ENCODE results near the gene CHID1. TPM values are rescaled to one million over a fixed set of nuclear protein-coding genes. Genes with fewer than 3 reads are reported as not detected.

Gene CHID1
- 10 to 100 TPM; 52.2 to 74.6 (median 67.4) TPM for polyA plus RNA-seq

GRCh38 chr11:910589-911030, at the start of gene CHID1:
Gene CHID1 (minus strand): TSS chr11:910810. CDS start chr11:904816, 5,994 bp downstream.
- peak; percentile 80 to 84 (median 83) for DNase-seq

DNA sequence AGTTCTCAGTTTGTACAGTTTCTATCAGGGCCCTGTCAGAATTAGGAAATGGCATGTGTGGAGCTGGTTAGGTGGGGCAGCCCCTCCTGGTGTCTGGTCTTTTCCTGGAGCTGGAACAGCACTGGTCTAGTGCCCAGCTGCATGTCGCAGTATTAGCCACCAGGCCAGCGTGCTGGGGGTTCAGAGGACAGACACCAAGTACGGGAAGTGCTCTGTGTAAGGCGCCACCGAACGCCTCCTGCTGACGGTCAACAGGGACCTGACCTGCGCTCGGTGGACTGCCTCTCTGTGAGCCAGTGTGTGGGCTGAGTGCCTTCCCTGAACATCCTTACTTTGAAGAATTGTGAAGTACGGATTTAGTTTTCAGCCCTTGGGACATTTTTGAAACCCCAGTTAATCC, 49.0 kb upstream of the CHID1 start:
- Mint-ChIP-seq H3K4me3 (no peak overlapping the region), H3K4me1 (peaks cover 43 to 51% of the 10 kb centered on the region in 2 donors), H3K36me3 (peaks cover 0 to 21% (median 15%) of the 10 kb centered on the region in 3 donors), H3K27me3 (ENCODE audit: low read depth in 3 of 3) (peaks cover 5 to 8% (median 6%) of the 10 kb centered on the region in 3 donors), H3K9me3 (no peaks in the 10 kb centered on the region), H3K27ac (no peak overlapping the region)
- no peak for DNase-seq

More at GRCh38 chr11:910589-911030, at the start of gene CHID1:
- H3K36me3 Mint-ChIP-seq: no peaks in the 10 kb centered on the region
- peak within 1 kb of the TSS; percentile 90 to 95 (median 91) for H3K4me3 Mint-ChIP-seq
- H3K27me3 Mint-ChIP-seq (ENCODE audit: low read depth in 3 of 3): peaks cover 0 to 5% (median 2%) of the 10 kb centered on the region in 3 donors
- H3K4me1 Mint-ChIP-seq: peaks cover 19 to 23% of the 10 kb centered on the region in 2 donors
- peak within 1 kb of the TSS; percentile 48 to 91 (median 86) for H3K27ac Mint-ChIP-seq
- H3K9me3 Mint-ChIP-seq: no peaks in the 10 kb centered on the region

DNA sequence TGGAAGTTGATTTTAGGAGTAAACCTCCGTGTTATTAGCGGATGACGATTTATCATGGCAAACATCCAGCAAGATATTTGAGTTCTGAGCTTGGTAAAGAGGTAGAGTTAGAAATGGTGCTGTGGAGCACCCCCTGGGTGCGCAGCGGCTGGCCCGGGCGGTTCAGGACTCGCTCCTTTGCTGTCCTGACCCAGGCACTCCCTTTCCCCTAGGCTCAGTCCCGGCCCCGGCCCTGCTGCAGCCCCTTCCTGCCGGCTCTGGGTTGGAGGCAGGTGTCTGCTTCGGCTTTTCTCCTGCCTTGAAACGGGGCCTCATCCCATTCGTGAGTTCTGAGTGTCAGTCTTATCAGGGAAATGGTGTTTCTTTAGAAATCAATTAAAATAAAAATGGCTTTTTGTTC, 48.4 kb upstream of the CHID1 start:
- DNase-seq: no peak
- peak overlapping the region in 1 of 6 donors; percentile 51 for H3K27ac Mint-ChIP-seq
- H3K36me3 Mint-ChIP-seq: peaks cover 0 to 15% (median 13%) of the 10 kb centered on the region in 3 donors
- H3K4me3 Mint-ChIP-seq: no peak overlapping the region
- H3K9me3 Mint-ChIP-seq: no peaks in the 10 kb centered on the region
- H3K27me3 Mint-ChIP-seq (ENCODE audit: low read depth in 3 of 3): peaks cover 1 to 5% (median 3%) of the 10 kb centered on the region in 3 donors
- peaks cover 44 to 51% of the 10 kb centered on the region in 2 donors for H3K4me1 Mint-ChIP-seq

DNA sequence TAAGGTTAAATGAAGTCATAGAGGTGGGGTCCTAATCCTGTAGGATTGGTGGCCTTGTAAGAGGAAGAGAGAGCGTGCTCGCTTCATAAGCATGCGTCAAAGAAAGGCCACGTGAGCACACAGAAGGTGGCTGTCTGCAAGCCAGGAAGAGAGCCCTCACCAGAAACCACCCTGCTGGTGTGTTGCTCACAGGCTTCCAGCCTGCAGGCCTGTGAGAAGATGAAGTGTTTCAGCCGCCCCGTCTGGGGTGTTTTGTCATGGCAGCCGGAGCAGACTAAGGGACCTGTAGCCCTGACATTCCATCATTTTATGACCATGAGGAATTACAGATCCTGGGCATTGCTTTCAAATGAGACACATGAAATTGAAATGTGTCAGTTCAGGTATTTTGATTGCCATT, 47.5 kb upstream of the CHID1 start:
- no peaks in the 10 kb centered on the region for H3K9me3 Mint-ChIP-seq
- peaks cover 0 to 9% (median 8%) of the 10 kb centered on the region in 3 donors for H3K36me3 Mint-ChIP-seq
- peak overlapping the region in 2 of 5 donors; percentile 21 to 27 for H3K4me3 Mint-ChIP-seq
- DNase-seq: no peak
- H3K27ac Mint-ChIP-seq: peak overlapping the region; percentile 18 to 82 (median 51)
- H3K27me3 Mint-ChIP-seq (ENCODE audit: low read depth in 3 of 3): peaks cover 0 to 5% (median 0%) of the 10 kb centered on the region in 3 donors
- peaks cover 53% of the 10 kb centered on the region in 2 donors for H3K4me1 Mint-ChIP-seq

DNA sequence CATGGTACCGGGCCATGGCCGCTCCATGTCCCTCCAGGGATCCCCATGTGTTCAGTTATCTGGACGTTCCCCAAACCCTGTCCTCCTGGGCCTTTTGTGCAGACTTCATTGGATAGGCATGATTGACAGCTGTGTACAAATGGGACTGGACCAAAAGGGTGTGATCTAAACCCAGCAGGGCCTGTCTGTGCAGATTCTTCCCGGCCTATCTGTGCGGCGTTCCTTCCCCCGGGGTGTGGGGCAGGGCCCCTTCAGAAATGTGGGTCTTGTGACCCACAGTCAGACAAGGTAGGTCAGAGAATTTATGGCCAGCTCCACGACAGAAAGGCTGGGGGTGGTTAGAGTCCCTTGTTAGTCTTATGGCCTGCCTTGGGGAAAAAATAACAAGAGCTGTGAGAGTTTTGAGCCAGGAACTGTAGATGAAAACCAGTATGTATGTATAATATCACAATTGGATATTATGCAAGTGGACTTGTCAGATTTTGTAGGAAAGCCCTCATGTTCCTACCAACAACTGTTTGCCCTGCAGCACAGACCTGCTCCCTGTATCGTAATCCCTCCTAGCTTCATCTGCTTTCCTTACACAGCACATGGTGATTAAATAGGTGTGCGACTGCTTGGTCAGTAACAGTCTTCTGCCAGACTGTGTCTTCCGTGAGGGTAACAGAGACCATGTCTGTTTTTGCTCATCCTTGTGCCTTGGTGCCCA, 46.8 kb upstream of the CHID1 start:
- no peaks in the 10 kb centered on the region for H3K9me3 Mint-ChIP-seq
- no peak for DNase-seq
- H3K27me3 Mint-ChIP-seq (ENCODE audit: low read depth in 3 of 3): peaks cover 0 to 3% (median 0%) of the 10 kb centered on the region in 3 donors
- H3K4me3 Mint-ChIP-seq: no peak overlapping the region
- peaks cover 60 to 61% of the 10 kb centered on the region in 2 donors for H3K4me1 Mint-ChIP-seq
- H3K27ac Mint-ChIP-seq: peak overlapping the region; percentile 18 to 82 (median 51)
- H3K36me3 Mint-ChIP-seq: peaks cover 0 to 13% (median 8%) of the 10 kb centered on the region in 3 donors

DNA sequence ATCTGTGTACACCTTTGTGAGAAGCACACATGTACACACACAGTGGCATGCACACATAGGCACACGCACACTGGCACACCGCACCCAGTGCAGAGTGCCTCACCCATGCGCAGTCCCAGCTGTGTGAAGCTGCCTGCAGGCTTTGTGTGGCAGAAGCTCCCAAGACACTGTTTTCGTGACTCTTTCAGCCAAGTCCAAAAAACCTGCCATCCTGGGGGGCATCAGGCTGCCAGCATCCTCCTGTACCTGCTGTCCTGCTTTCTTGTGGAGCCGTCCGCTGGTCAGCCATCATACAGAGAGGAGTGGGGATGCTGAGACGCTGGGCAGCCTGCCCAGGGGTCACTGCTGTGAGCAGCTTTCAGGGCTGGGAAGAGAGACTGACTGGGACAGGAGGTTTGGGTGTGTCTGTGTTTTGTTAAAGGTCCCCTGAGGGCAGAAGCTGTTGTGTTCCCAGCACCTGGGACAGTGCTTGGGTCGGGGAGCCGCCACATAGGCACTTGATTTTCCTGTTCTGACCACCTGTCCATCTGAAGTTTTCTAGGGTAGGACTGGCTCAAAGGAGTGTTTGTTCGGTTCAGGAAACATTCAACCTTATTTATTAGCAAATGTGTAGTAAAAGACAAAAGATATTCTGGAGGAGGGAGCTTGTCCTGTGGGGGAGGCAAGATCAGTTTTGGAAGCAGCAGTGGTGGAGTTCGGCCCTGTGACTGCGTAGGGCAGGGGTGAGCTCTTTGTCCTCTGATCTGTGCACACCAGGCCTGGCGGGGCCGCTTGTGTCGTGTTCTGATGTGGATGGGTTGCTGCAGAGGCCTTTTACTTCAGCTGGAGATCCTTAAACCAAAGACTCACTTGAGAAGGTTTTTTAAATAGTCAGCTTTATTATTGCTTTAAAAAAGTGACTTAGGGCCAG, 44.8 kb upstream of the CHID1 start:
- Mint-ChIP-seq H3K27me3 (ENCODE audit: low read depth in 3 of 3) (peaks cover 0 to 3% (median 0%) of the 10 kb centered on the region in 3 donors), H3K9me3 (no peaks in the 10 kb centered on the region), H3K4me1 (peaks cover 63 to 66% of the 10 kb centered on the region in 2 donors), H3K36me3 (peaks cover 0 to 13% (median 8%) of the 10 kb centered on the region in 3 donors), H3K27ac (peak overlapping the region in 5 of 6 donors; percentile 3 to 69 (median 46)), H3K4me3 (no peak overlapping the region)
- no peak for DNase-seq

- H3K4me1 Mint-ChIP-seq: peaks cover 63 to 66% of the 10 kb centered on the region in 2 donors
- H3K4me3 Mint-ChIP-seq: peak overlapping the region in 1 of 5 donors; percentile 13
- peaks cover 5 to 17% (median 13%) of the 10 kb centered on the region in 3 donors for H3K36me3 Mint-ChIP-seq
- peaks cover 0 to 3% (median 0%) of the 10 kb centered on the region in 3 donors for H3K27me3 Mint-ChIP-seq (ENCODE audit: low read depth in 3 of 3)
- peaks cover 0 to 4% (median under 1%) of the 10 kb centered on the region in 6 donors for H3K9me3 Mint-ChIP-seq
- peak overlapping the region; percentile 3 to 69 (median 41) for H3K27ac Mint-ChIP-seq
- no peak for DNase-seq
These were observed 44.0 kb upstream of the CHID1 start for GRCh38 chr11:954392-955153.

DNA sequence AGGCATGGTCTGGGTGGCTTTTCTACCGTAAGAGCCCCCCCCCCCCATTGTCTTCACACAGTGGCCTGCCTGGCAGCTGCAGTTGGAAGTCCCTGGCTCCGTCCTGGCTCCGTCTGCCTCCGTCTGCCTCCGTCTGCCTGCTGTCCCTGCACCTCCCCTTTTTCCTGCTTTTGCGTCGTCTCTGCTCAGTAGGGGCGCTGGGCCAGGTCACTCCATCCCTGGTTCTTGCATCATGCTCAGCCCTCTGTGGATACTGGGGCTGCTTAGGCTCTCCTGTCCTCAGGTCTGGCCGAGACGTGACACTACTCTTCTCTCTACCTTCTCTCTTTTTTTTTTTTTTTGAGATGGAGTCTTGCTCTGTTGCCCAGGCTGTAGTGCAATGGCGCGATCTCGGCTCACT, 42.9 kb upstream of the CHID1 start:
- Mint-ChIP-seq H3K4me3 (no peak overlapping the region), H3K27ac (peak overlapping the region in 1 of 6 donors; percentile 34), H3K4me1 (peaks cover 59 to 62% of the 10 kb centered on the region in 2 donors), H3K27me3 (ENCODE audit: low read depth in 3 of 3) (peaks cover 0 to 3% (median 0%) of the 10 kb centered on the region in 3 donors), H3K9me3 (peaks cover 0 to 8% (median 5%) of the 10 kb centered on the region in 6 donors), H3K36me3 (peaks cover 8 to 23% (median 18%) of the 10 kb centered on the region in 3 donors)
- DNase-seq: no peak

GRCh38 chr11:952406-953385, 42.1 kb upstream of the CHID1 start:
- Mint-ChIP-seq H3K36me3 (peaks cover 13 to 28% (median 18%) of the 10 kb centered on the region in 3 donors), H3K4me1 (peaks cover 54 to 55% of the 10 kb centered on the region in 2 donors), H3K9me3 (peaks cover 0 to 8% (median 5%) of the 10 kb centered on the region in 6 donors), H3K27ac (peak overlapping the region in 2 of 6 donors; percentile 22 to 24), H3K27me3 (ENCODE audit: low read depth in 3 of 3) (no peaks in the 10 kb centered on the region), H3K4me3 (no peak overlapping the region)
- no peak for DNase-seq

GRCh38 chr11:951507-951906, 40.9 kb upstream of the CHID1 start:
- Mint-ChIP-seq H3K9me3 (peaks cover 0 to 8% (median 5%) of the 10 kb centered on the region in 6 donors), H3K4me1 (peaks cover 46 to 47% of the 10 kb centered on the region in 2 donors)

DNA sequence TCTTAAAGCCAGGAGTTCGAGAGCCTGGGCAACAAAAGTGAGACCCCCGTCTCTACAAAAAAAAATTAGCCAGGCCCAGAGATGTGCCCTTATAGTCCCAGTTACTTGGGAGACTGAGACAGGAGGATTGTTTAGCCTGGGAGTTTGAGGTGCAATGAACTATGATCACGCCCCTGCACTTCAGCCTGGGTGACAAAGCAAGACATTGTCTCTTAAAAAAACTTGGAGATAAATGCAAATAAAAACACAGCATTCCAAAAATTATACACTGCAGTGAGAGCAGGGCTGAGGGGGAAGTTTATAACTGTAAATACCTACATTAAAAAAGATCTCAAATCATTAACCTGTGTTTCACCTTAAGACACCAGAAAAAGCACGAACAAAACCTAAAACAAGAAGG, 37.1 kb upstream of the CHID1 start:
- peaks cover 32 to 40% of the 10 kb centered on the region in 2 donors for H3K4me1 Mint-ChIP-seq
- no peaks in the 10 kb centered on the region for H3K27me3 Mint-ChIP-seq (ENCODE audit: low read depth in 3 of 3)
- peaks cover 0 to 8% (median 5%) of the 10 kb centered on the region in 6 donors for H3K9me3 Mint-ChIP-seq
- peaks cover 23 to 36% (median 31%) of the 10 kb centered on the region in 3 donors for H3K36me3 Mint-ChIP-seq
- no peak overlapping the region for H3K4me3 Mint-ChIP-seq
- no peak for DNase-seq
- H3K27ac Mint-ChIP-seq: no peak overlapping the region

More at GRCh38 chr11:951507-951906, 40.9 kb upstream of the CHID1 start:
- Mint-ChIP-seq H3K27me3 (ENCODE audit: low read depth in 3 of 3) (no peaks in the 10 kb centered on the region), H3K36me3 (peaks cover 13 to 26% (median 21%) of the 10 kb centered on the region in 3 donors), H3K27ac (no peak overlapping the region), H3K4me3 (no peak overlapping the region)
- no peak for DNase-seq

DNA sequence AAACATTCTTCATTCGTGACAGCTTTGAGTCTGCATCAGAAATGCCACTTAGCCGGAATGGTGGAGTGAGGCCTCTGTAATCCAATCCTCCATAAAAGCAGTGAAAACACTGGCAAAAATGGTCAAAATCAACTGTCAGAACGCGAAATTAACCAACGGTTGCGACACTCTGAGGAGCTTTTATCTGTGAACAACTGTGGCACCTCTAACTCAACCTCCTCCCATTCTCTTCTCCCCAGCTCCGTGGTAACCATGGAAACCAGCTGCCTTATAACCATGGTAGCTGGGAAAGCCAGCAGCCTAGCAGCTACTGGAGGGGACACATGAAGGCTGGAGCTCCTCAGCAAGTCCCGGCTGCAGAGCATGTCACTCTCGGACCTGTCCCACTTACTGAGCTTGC, 35.4 kb upstream of the CHID1 start:
- peaks cover 0 to 2% (median 0%) of the 10 kb centered on the region in 3 donors for H3K27me3 Mint-ChIP-seq (ENCODE audit: low read depth in 3 of 3)
- H3K27ac Mint-ChIP-seq: no peak overlapping the region
- H3K4me3 Mint-ChIP-seq: no peak overlapping the region
- peaks cover 23 to 34% (median 31%) of the 10 kb centered on the region in 3 donors for H3K36me3 Mint-ChIP-seq
- peaks cover 0 to 8% (median 5%) of the 10 kb centered on the region in 6 donors for H3K9me3 Mint-ChIP-seq
- H3K4me1 Mint-ChIP-seq: peaks cover 34 to 38% of the 10 kb centered on the region in 2 donors
- DNase-seq: no peak

Data from immature natural killer cell (primary cell).